GM23338 (cell line): ENCODE results near the gene ISOC2. TPM values are rescaled to one million over a fixed set of nuclear protein-coding genes. Genes with fewer than 3 reads are reported as not detected.

Experiments used
- ATAC-seq: fragments of 200-7000 bp; cut with Tn5 transposase; 3 replicates; pipeline ENCODE4 v1.9.1; 2020
- DNase-seq: peaks from one replicate; pipeline ENCODE4 v3.0.0-alpha.2; 2015; ENCODE audit warnings: low spot score
- H2AFZ ChIP-seq: fragments of 200-600 bp; sonication (generic); 2 replicates; pipeline ENCODE4 v1.8.0; 2016; ENCODE audit warnings: antibody characterized with exemption, mild to moderate bottlenecking, moderate library complexity
- H3F3A ChIP-seq: fragments of 200-600 bp; sonication (generic); replicated peaks from 2 replicates; pipeline ENCODE4 v1.8.0; 2017; ENCODE audit warnings: antibody characterized with exemption, mixed run types, low read depth
- H3K27ac ChIP-seq: fragments of 200-600 bp; sonication (generic); 2 replicates; pipeline ENCODE4 v1.6.1; 2016; ENCODE audit warnings: low read depth
- H3K27me3 ChIP-seq: fragments of 200-600 bp; sonication (generic); 2 replicates; pipeline ENCODE4 v1.8.0; 2016; ENCODE audit warnings: mild to moderate bottlenecking, mixed run types, moderate library complexity; ENCODE audit not compliant: insufficient read depth
- H3K36me3 ChIP-seq: fragments of 200-600 bp; sonication (generic); 2 replicates; pipeline ENCODE4 v1.8.0; 2016; ENCODE audit warnings: mild to moderate bottlenecking; ENCODE audit not compliant: insufficient read depth
- H3K4me1 ChIP-seq: fragments of 200-600 bp; sonication (generic); 2 replicates; pipeline ENCODE4 v1.8.0; 2016; ENCODE audit warnings: mild to moderate bottlenecking, moderate library complexity; ENCODE audit not compliant: insufficient read depth
- H3K4me2 ChIP-seq: fragments of 200-600 bp; sonication (generic); 2 replicates; pipeline ENCODE4 v1.7.1; 2017; ENCODE audit warnings: mixed run types
- H3K4me3 ChIP-seq: fragments of 200-600 bp; sonication (generic); 2 replicates; pipeline ENCODE4 v1.6.1; 2016; ENCODE audit warnings: mixed run types
- H3K79me2 ChIP-seq: fragments of 200-600 bp; sonication (generic); replicated peaks from 2 replicates; pipeline ENCODE4 v1.8.0; 2017; ENCODE audit warnings: mild to moderate bottlenecking; ENCODE audit not compliant: insufficient read depth
- H3K9me2 ChIP-seq: fragments of 200-600 bp; sonication (generic); 2 replicates; pipeline ENCODE4 v1.8.0; 2017; ENCODE audit not compliant: insufficient read depth
- H4K20me1 ChIP-seq: fragments of 200-600 bp; sonication (generic); replicated peaks from 2 replicates; pipeline ENCODE4 v1.8.0; 2017; ENCODE audit warnings: mild to moderate bottlenecking; ENCODE audit not compliant: insufficient read depth
- H3K27ac Mint-ChIP-seq: 2 replicates; pipeline ENCODE4 v1.8.0; 2020; ENCODE audit warnings: inconsistent platforms, mild to moderate bottlenecking, moderate library complexity, mixed read lengths
- H3K27me3 Mint-ChIP-seq: 3 replicates; pipeline ENCODE4 v1.8.0; 2022; ENCODE audit warnings: low read depth, mild to moderate bottlenecking, moderate library complexity, mixed read lengths, inconsistent platforms; ENCODE audit not compliant: insufficient read depth, poor library complexity
- H3K36me3 Mint-ChIP-seq: 3 replicates; pipeline ENCODE4 v1.8.0; 2021; ENCODE audit warnings: low read depth, mild to moderate bottlenecking, inconsistent platforms, moderate library complexity, mixed read lengths
- H3K4me1 Mint-ChIP-seq: 3 replicates; pipeline ENCODE4 v1.8.0; 2020; ENCODE audit warnings: mild to moderate bottlenecking, inconsistent platforms, mixed read lengths
- H3K4me3 Mint-ChIP-seq: 3 replicates; pipeline ENCODE4 v1.8.0; 2021; ENCODE audit warnings: moderate library complexity, mild to moderate bottlenecking, inconsistent platforms, mixed read lengths
- H3K9me3 Mint-ChIP-seq: 3 replicates; pipeline ENCODE4 v1.8.0; 2020; ENCODE audit warnings: moderate library complexity, mild to moderate bottlenecking, inconsistent platforms, mixed read lengths
- EZH2 ChIP-seq: fragments of 200-600 bp; sonication (generic); IDR thresholded peaks from one replicate; pipeline ENCODE4 v1.8.0; 2017; ENCODE audit warnings: antibody characterized with exemption, mild to moderate bottlenecking, low read depth; ENCODE audit not compliant: unreplicated experiment
- EZH2phosphoT487 ChIP-seq: fragments of 200-600 bp; sonication (generic); IDR thresholded peaks from one replicate; pipeline ENCODE4 v1.8.1; 2018; ENCODE audit warnings: antibody characterized with exemption; ENCODE audit not compliant: unreplicated experiment
- JUNB ChIP-seq: IDR thresholded peaks from one replicate; pipeline ENCODE4 v1.6.1; 2016; ENCODE audit warnings: antibody characterized with exemption; ENCODE audit not compliant: unreplicated experiment
- NANOG ChIP-seq: IDR thresholded peaks from 2 replicates; pipeline ENCODE4 v1.6.1; 2016; ENCODE audit warnings: antibody characterized with exemption, borderline replicate concordance
- POLR2AphosphoS5 ChIP-seq: IDR thresholded peaks from 2 replicates; pipeline ENCODE4 v1.6.1; 2016; ENCODE audit warnings: antibody characterized with exemption, low read depth
- STAT1 ChIP-seq: IDR thresholded peaks from one replicate; pipeline ENCODE4 v1.6.1; 2016; ENCODE audit warnings: antibody characterized with exemption; ENCODE audit not compliant: unreplicated experiment
- ZNF114 ChIP-seq: fragments of 250-450 bp; sonication (Bioruptor Pico); IDR thresholded peaks from 2 replicates; pipeline ENCODE4 v1.5.0; 2020; ENCODE audit warnings: mild to moderate bottlenecking, moderate library complexity
- polyA plus RNA-seq: library from polyadenylated mRNA; unstranded; fragments of >200 nt; fragmentation: Nextera tagmentation; extraction: Ambion mirVana; gene quantifications from 2 replicates; pipeline ENCODE4 v1.2.1, GENCODE V29; 2016
- total RNA-seq: library from RNA; depleted of rRNA; stranded (reverse); fragments of >200 nt; shearing (Covaris generic); gene quantifications from 2 replicates; pipeline ENCODE4 v1.2.3, GENCODE V29; 2014
- TF ChIP-seq, protein P1 (sequence below), 2 experiments: fragments of 200-600 bp in 1 of 2; sonication (generic) in 1 of 2; conservative IDR thresholded peaks; 2 replicates each; pipeline versions ENCODE4 v1.5.1 to v1.6.1; 2016 to 2017; ENCODE audit warnings: antibody characterized with exemption in 2 of 2, low read depth in 2 of 2, mild to moderate bottlenecking in 2 of 2, moderate library complexity in 1 of 2
- TF ChIP-seq, protein P2 (sequence below): IDR thresholded peaks from 2 replicates; pipeline ENCODE4 v1.6.1; 2016; ENCODE audit warnings: antibody characterized with exemption
- TF ChIP-seq, protein P3 (sequence below): IDR thresholded peaks from one replicate; pipeline ENCODE4 v1.6.1; 2018; ENCODE audit warnings: antibody characterized with exemption; ENCODE audit not compliant: unreplicated experiment

The ISOC2 gene
- total and polyA plus RNA-seq, 2 experiments from 2014 or later = 62.6 to 85.2 TPM

DNA sequence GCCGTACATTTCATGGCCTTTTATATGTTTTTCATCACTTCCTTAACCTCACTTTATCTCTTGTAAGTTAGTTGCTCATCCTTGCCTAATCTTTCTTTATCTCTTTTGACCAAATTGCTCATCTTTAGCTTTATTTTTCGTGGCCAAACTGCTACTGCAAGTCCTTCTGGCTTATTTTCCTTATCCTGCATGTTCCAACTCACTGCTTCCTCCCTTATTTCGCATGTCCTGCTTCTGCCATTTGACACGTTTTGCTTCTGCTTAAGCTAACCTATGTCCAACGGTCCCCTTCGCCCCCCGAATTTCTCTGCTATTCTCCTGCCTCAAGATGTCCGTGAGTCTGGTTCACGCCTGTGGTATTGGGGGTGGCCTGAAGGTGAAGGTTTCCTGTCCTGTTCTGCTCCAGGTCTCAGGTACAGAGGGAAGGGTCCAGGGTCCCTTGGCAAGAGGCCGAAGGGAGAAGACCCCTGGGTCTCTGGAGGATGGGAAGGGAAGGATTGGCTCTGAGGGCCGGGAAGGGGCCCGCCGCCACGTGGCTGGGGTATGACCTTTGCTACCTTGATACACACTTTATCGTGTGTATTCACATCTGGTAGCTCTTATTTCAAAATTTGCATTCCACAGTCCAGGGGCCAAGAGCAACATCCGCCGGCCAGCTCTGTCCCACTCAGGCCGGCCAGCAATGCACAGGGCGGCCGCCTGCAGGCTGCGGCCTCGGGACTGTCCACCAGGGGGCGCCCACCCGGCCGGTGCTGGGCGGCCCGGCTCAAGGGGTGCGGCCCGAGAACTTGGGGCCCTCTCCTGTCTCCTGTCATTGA lies 6.0 kb upstream of the ISOC2 start:
- Histone ChIP-seq H3K27ac (no peak overlapping the region), H3K9me2 (no peaks in the 10 kb centered on the region), H3K27me3 (no peaks in the 10 kb centered on the region), H3K4me2 (no peak overlapping the region; the same call in 1 of the 2 replicates), H3K4me1 (peaks cover 12% of the 10 kb centered on the region; the same call in 1 of the 2 replicates), H3K4me3 (no peak overlapping the region), H4K20me1 (no peaks in the 10 kb centered on the region), H3F3A (peaks cover 11% of the 10 kb centered on the region; the same call in 1 of the 2 replicates), H2AFZ (0 out of 2 replicates have a peak overlapping the region, but pooled peaks have one; percentile 29), H3K79me2 (no peaks in the 10 kb centered on the region), H3K36me3 (no peaks in the 10 kb centered on the region)
- Mint-ChIP-seq H3K27me3 (peaks cover 10% of the 10 kb centered on the region), H3K4me1 (peaks cover 11% of the 10 kb centered on the region), H3K27ac (no peak overlapping the region), H3K36me3 (no peaks in the 10 kb centered on the region; the same call in 2 of the 3 replicates), H3K4me3 (no peak overlapping the region), H3K9me3 (no peaks in the 10 kb centered on the region)
- DNase-seq = peak; percentile 80
- TF ChIP-seq NANOG = no peak
- TF ChIP-seq, protein P1, sequence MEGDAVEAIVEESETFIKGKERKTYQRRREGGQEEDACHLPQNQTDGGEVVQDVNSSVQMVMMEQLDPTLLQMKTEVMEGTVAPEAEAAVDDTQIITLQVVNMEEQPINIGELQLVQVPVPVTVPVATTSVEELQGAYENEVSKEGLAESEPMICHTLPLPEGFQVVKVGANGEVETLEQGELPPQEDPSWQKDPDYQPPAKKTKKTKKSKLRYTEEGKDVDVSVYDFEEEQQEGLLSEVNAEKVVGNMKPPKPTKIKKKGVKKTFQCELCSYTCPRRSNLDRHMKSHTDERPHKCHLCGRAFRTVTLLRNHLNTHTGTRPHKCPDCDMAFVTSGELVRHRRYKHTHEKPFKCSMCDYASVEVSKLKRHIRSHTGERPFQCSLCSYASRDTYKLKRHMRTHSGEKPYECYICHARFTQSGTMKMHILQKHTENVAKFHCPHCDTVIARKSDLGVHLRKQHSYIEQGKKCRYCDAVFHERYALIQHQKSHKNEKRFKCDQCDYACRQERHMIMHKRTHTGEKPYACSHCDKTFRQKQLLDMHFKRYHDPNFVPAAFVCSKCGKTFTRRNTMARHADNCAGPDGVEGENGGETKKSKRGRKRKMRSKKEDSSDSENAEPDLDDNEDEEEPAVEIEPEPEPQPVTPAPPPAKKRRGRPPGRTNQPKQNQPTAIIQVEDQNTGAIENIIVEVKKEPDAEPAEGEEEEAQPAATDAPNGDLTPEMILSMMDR (conservative IDR thresholded peaks at IDR 0.05; ENCODE audit: low read depth in 2 of 2) = peak; percentile 88 to 98
- TF ChIP-seq STAT1 = no peak
- TF ChIP-seq ZNF114 (CRISPR knock-in tag) = no peak
- TF ChIP-seq, protein P2, sequence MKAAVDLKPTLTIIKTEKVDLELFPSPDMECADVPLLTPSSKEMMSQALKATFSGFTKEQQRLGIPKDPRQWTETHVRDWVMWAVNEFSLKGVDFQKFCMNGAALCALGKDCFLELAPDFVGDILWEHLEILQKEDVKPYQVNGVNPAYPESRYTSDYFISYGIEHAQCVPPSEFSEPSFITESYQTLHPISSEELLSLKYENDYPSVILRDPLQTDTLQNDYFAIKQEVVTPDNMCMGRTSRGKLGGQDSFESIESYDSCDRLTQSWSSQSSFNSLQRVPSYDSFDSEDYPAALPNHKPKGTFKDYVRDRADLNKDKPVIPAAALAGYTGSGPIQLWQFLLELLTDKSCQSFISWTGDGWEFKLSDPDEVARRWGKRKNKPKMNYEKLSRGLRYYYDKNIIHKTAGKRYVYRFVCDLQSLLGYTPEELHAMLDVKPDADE = no peak
- ATAC-seq = peak; percentile 89

DNA sequence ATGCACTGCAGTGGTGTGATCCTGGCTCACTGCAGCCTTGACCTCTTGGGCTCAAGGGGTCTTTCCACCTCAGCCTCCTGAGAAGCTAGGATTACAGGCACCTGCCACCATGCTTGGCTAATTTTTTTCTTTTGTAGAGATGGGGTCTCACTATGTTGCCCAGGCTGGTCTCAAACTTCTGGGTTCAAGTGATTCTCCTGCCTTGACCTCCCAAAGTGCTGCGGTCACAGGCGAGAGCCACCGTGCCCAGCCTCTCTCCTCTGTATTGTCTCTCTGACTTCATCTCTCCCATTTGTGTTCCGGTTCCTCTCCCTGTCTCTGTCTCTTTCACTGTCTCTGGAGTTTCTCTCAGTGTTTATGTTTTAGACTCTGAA lies 4.8 kb upstream of the ISOC2 start:
- Histone ChIP-seq H3F3A (peaks cover 15% of the 10 kb centered on the region; the same call in 1 of the 2 replicates), H3K4me1 (peaks cover 12% of the 10 kb centered on the region; the same call in 1 of the 2 replicates), H3K27me3 (no peaks in the 10 kb centered on the region), H3K9me2 (no peaks in the 10 kb centered on the region), H3K79me2 (no peaks in the 10 kb centered on the region), H3K4me2 (no peak overlapping the region), H2AFZ (no peak overlapping the region), H3K27ac (no peak overlapping the region), H4K20me1 (no peaks in the 10 kb centered on the region), H3K4me3 (no peak overlapping the region), H3K36me3 (no peaks in the 10 kb centered on the region)
- no peak for ATAC-seq
- Mint-ChIP-seq H3K27ac (no peak overlapping the region), H3K4me1 (peaks cover 14% of the 10 kb centered on the region), H3K4me3 (no peak overlapping the region), H3K36me3 (no peaks in the 10 kb centered on the region; the same call in 2 of the 3 replicates), H3K9me3 (peaks cover 3% of the 10 kb centered on the region; the same call in 1 of the 3 replicates), H3K27me3 (peaks cover 19% of the 10 kb centered on the region)
- DNase-seq = no peak
- TF ChIP-seq JUNB (no peak), POLR2AphosphoS5 (no peak), EZH2 (no peak), EZH2phosphoT487 (no peak), NANOG (no peak), STAT1 (no peak)
- TF ChIP-seq, protein P3, sequence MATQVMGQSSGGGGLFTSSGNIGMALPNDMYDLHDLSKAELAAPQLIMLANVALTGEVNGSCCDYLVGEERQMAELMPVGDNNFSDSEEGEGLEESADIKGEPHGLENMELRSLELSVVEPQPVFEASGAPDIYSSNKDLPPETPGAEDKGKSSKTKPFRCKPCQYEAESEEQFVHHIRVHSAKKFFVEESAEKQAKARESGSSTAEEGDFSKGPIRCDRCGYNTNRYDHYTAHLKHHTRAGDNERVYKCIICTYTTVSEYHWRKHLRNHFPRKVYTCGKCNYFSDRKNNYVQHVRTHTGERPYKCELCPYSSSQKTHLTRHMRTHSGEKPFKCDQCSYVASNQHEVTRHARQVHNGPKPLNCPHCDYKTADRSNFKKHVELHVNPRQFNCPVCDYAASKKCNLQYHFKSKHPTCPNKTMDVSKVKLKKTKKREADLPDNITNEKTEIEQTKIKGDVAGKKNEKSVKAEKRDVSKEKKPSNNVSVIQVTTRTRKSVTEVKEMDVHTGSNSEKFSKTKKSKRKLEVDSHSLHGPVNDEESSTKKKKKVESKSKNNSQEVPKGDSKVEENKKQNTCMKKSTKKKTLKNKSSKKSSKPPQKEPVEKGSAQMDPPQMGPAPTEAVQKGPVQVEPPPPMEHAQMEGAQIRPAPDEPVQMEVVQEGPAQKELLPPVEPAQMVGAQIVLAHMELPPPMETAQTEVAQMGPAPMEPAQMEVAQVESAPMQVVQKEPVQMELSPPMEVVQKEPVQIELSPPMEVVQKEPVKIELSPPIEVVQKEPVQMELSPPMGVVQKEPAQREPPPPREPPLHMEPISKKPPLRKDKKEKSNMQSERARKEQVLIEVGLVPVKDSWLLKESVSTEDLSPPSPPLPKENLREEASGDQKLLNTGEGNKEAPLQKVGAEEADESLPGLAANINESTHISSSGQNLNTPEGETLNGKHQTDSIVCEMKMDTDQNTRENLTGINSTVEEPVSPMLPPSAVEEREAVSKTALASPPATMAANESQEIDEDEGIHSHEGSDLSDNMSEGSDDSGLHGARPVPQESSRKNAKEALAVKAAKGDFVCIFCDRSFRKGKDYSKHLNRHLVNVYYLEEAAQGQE = no peak
- TF ChIP-seq, protein P1 (conservative IDR thresholded peaks at IDR 0.05; ENCODE audit: low read depth in 2 of 2) = no peak
